Lower lobe of right lung (tissue), 2 donors: ENCODE data around the gene ERCC6L2. TPM values are rescaled to one million over a fixed set of nuclear protein-coding genes. Genes with fewer than 3 reads are reported as not detected.

ENCODE experiments used
- ATAC-seq, 2 donors: fragments of 200-7000 bp; cut with Tn5 transposase; one replicate each; pipeline ENCODE4 v1.9.1; 2020 to 2022; ENCODE audit warnings: mild to moderate bottlenecking in 2 of 2, moderate library complexity in 2 of 2
- DNase-seq: peaks from one replicate; pipeline ENCODE4 v3.0.0-alpha.2; 2020
- H3K27ac ChIP-seq: fragments of 200-600 bp; one replicate; pipeline ENCODE4 v1.8.0; 2022
- H3K27me3 ChIP-seq: fragments of 200-600 bp; one replicate; pipeline ENCODE4 v1.8.0; 2022; ENCODE audit warnings: low read depth
- H3K36me3 ChIP-seq: fragments of 200-600 bp; one replicate; pipeline ENCODE4 v1.8.0; 2022; ENCODE audit warnings: mild to moderate bottlenecking
- H3K4me1 ChIP-seq: fragments of 200-600 bp; one replicate; pipeline ENCODE4 v1.8.0; 2022
- H3K4me3 ChIP-seq: fragments of 200-600 bp; one replicate; pipeline ENCODE4 v1.8.0; 2022; ENCODE audit warnings: mild to moderate bottlenecking
- H3K9me3 ChIP-seq: fragments of 200-600 bp; one replicate; pipeline ENCODE4 v1.8.0; 2022
- intact Hi-C: fragments of 100-400 bp; cut with DNase I; formaldehyde crosslinking; loops from one replicate; pipeline ENCODE4 v1.11.0; 2022
- total RNA-seq: library from RNA; stranded (reverse); fragmentation: NEBNext Ultra II Directional; extraction: Animal tissue kit (Norgen Biotek cat#: 25700); gene quantifications from one replicate; pipeline ENCODE4 v1.2.1, GENCODE V29; 2021
- TF ChIP-seq, protein P1 (sequence below): fragments of 200-600 bp; IDR thresholded peaks from one replicate; pipeline ENCODE4 v1.8.0; 2022; ENCODE audit warnings: antibody characterized with exemption, mild to moderate bottlenecking
- donor health status: DM: no; HTN: yes; CAD: no; lungs with severe emphysema.

ERCC6L2 gene
- total RNA-seq, 1 donor from 2014 or later = 42.8 TPM

DNA sequence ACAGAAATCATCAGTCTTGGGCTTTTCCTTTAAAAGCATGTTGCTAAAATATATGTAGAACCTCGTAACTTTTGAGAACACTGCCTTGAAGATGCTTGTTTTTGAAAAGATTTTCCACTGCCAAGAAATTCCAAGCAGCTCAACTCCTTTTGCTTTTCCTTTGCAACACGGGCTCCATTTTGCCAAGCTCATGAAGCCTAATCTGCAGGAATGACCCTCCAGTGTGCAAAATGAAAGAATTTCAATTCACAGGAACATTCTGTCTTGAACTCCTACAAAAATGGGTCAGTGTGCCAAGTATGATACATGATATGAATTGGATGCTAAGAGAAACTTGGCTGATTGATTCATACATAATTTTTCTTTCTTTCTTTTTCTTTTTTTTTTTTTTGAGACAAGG is 35.4 kb upstream of the ERCC6L2 start:
- Histone ChIP-seq H3K36me3 (no peaks in the 10 kb centered on the region), H3K9me3 (no peaks in the 10 kb centered on the region), H3K27me3 (no peaks in the 10 kb centered on the region), H3K27ac (no peak overlapping the region), H3K4me1 (no peaks in the 10 kb centered on the region), H3K4me3 (no peak overlapping the region)
- ATAC-seq (no peak), DNase-seq (no peak)
- TF ChIP-seq, protein P1, sequence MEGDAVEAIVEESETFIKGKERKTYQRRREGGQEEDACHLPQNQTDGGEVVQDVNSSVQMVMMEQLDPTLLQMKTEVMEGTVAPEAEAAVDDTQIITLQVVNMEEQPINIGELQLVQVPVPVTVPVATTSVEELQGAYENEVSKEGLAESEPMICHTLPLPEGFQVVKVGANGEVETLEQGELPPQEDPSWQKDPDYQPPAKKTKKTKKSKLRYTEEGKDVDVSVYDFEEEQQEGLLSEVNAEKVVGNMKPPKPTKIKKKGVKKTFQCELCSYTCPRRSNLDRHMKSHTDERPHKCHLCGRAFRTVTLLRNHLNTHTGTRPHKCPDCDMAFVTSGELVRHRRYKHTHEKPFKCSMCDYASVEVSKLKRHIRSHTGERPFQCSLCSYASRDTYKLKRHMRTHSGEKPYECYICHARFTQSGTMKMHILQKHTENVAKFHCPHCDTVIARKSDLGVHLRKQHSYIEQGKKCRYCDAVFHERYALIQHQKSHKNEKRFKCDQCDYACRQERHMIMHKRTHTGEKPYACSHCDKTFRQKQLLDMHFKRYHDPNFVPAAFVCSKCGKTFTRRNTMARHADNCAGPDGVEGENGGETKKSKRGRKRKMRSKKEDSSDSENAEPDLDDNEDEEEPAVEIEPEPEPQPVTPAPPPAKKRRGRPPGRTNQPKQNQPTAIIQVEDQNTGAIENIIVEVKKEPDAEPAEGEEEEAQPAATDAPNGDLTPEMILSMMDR = no peak
- intact Hi-C loops = no loop called here

GRCh38 chr9:95841377-95841776 is 34.1 kb upstream of the ERCC6L2 start:
- TF ChIP-seq, protein P1 = no peak

GRCh38 chr9:95845751-95846150 is 29.7 kb upstream of the ERCC6L2 start:
- Histone ChIP-seq H3K36me3 (no peaks in the 10 kb centered on the region), H3K27ac (no peak overlapping the region), H3K4me3 (no peak overlapping the region), H3K9me3 (no peaks in the 10 kb centered on the region), H3K4me1 (no peaks in the 10 kb centered on the region), H3K27me3 (no peaks in the 10 kb centered on the region)
- no peak for ATAC-seq
- no peak for DNase-seq
- TF ChIP-seq, protein P1 = no peak
- intact Hi-C loops = no loop called here

More at GRCh38 chr9:95841377-95841776, 34.1 kb upstream of the ERCC6L2 start:
- H3K36me3 ChIP-seq = no peaks in the 10 kb centered on the region
- H3K9me3 ChIP-seq = no peaks in the 10 kb centered on the region
- H3K27me3 ChIP-seq = no peaks in the 10 kb centered on the region
- DNase-seq (no peak), ATAC-seq (no peak)
- no peak overlapping the region for H3K4me3 ChIP-seq
- H3K4me1 ChIP-seq = no peaks in the 10 kb centered on the region
- H3K27ac ChIP-seq = no peak overlapping the region
- intact Hi-C loops = no loop called here

DNA sequence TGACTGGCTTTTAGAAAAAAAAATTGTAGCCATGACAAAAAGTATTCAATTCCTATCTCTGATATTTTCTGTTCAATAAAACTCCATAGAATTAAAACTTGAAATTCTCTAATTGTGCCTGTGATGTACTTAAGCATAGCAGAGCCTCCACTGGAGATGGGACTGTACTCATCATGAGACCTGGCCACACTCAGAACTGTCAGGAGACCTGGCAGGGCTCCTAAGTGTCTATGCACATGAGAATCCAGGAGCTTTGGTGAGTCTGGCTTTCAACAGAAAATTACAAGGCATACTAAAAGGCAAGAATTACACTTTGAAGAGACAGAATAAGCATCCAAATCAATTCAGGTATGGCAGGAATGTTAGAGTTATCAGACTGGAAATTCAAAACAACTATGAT is 26.7 kb upstream of the ERCC6L2 start:
- no peaks in the 10 kb centered on the region for H3K4me1 ChIP-seq
- H3K27me3 ChIP-seq = no peaks in the 10 kb centered on the region
- no peaks in the 10 kb centered on the region for H3K9me3 ChIP-seq
- no peak overlapping the region for H3K4me3 ChIP-seq
- no peak for ATAC-seq
- intact Hi-C loops = no loop called here
- H3K27ac ChIP-seq = no peak overlapping the region
- no peaks in the 10 kb centered on the region for H3K36me3 ChIP-seq
- DNase-seq = no peak
- TF ChIP-seq, protein P1 = no peak

- no peaks in the 10 kb centered on the region for H3K4me1 ChIP-seq
- H3K9me3 ChIP-seq = no peaks in the 10 kb centered on the region
- H3K27me3 ChIP-seq = no peaks in the 10 kb centered on the region
- no peak overlapping the region for H3K4me3 ChIP-seq
- no peaks in the 10 kb centered on the region for H3K36me3 ChIP-seq
- intact Hi-C loops = no loop called here
- no peak for DNase-seq
- H3K27ac ChIP-seq = no peak overlapping the region
- TF ChIP-seq, protein P1 = no peak
- no peak for ATAC-seq
Observed at GRCh38 chr9:95852059-95853032, 23.1 kb upstream of the ERCC6L2 start.
